Measurements from ENCODE around the gene CYREN. TPM values are rescaled to one million over a fixed set of nuclear protein-coding genes. Genes with fewer than 3 reads are reported as not detected.

CYREN gene
- total and polyA plus RNA-seq, 2 of the 13 experiments (the other 11 are each of a cell fraction or from before 2014, with no cell fraction given), result 20.7 to 60.7 TPM

DNA sequence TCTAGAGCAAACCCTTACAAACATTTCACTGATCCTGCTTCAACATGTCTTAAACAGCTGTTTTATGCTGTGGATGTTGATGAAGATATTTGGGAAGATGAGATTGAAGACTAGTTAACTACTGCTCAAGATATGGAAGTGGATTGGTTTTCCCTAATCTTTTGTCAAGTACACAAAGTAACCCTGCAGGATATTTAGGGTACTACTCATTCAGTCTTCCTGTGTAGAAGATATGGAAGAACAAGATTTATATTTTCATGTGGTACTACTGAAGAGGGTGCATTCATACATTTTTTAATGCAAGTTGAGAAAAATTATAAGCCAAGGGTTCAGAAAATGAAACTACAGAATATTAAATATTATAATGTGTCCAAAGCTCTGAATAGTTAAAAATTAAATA, 40.9 kb downstream of the CYREN start (continued):
- TF ChIP-seq ZBTB40 (IDR thresholded peaks at IDR 0.05), result no peak
- no peak for TF ChIP-seq ZBTB40 (CRISPR knock-in tag; IDR thresholded peaks at IDR 0.05)
- no peak for TF ChIP-seq NFYB (CRISPR knock-in tag; IDR thresholded peaks at IDR 0.05)
- TF ChIP-seq HNF4G (IDR thresholded peaks at IDR 0.05; ENCODE audit: borderline replicate concordance, low read depth, low read length), result no peak
- no peak for TF ChIP-seq HNF4G (CRISPR knock-in tag; IDR thresholded peaks at IDR 0.05; ENCODE audit: borderline replicate concordance, low read depth)
- TF ChIP-seq KAT2B (IDR thresholded peaks at IDR 0.05; ENCODE audit: borderline replicate concordance, low read depth, low read length), result no peak
- no peak for TF ChIP-seq SAP130 (CRISPR knock-in tag; IDR thresholded peaks at IDR 0.05; ENCODE audit: low read depth)
- TF ChIP-seq, protein P1, sequence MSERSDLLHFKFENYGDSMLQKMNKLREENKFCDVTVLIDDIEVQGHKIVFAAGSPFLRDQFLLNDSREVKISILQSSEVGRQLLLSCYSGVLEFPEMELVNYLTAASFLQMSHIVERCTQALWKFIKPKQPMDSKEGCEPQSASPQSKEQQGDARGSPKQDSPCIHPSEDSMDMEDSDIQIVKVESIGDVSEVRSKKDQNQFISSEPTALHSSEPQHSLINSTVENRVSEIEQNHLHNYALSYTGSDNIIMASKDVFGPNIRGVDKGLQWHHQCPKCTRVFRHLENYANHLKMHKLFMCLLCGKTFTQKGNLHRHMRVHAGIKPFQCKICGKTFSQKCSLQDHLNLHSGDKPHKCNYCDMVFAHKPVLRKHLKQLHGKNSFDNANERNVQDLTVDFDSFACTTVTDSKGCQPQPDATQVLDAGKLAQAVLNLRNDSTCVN (CRISPR knock-in tag; IDR thresholded peaks at IDR 0.05; ENCODE audit: borderline replicate concordance), result no peak
- no peak for TF ChIP-seq ZNF629 (CRISPR knock-in tag; conservative IDR thresholded peaks at IDR 0.05)
- no peak for TF ChIP-seq ZBTB39 (CRISPR knock-in tag; IDR thresholded peaks at IDR 0.05)
- no peak for TF ChIP-seq PHF8 (CRISPR knock-in tag; IDR thresholded peaks at IDR 0.05)
- TF ChIP-seq ZSCAN22 (CRISPR knock-in tag; IDR thresholded peaks at IDR 0.05), result no peak
- TF ChIP-seq MBNL3 (CRISPR knock-in tag; conservative IDR thresholded peaks at IDR 0.05), result no peak
- no peak for TF ChIP-seq GABPA (IDR thresholded peaks at IDR 0.05; ENCODE audit: low read depth, low read length)
- TF ChIP-seq GABPA (CRISPR knock-in tag; IDR thresholded peaks at IDR 0.05; ENCODE audit: low read depth), result no peak
- TF ChIP-seq SRF (IDR thresholded peaks at IDR 0.05; ENCODE audit: low read depth, low read length), result no peak
- no peak for TF ChIP-seq ZNF597 (CRISPR knock-in tag; IDR thresholded peaks at IDR 0.05)
